Limb (tissue), 2 donors: ENCODE measurements around the gene RPS6KA5.
"Not testable (repeated sequence)": the region's sequence is repeated elsewhere in the genome, so short reads cannot be mapped to it uniquely, and the experiment has no call there.

ENCODE experiments used
- DNase-seq, 2 donors: peaks; one replicate each; pipeline ENCODE4 v3.0.0-alpha.2; 2016; ENCODE audit errors: extremely low spot score in 2 of 2

The RPS6KA5 gene

DNA sequence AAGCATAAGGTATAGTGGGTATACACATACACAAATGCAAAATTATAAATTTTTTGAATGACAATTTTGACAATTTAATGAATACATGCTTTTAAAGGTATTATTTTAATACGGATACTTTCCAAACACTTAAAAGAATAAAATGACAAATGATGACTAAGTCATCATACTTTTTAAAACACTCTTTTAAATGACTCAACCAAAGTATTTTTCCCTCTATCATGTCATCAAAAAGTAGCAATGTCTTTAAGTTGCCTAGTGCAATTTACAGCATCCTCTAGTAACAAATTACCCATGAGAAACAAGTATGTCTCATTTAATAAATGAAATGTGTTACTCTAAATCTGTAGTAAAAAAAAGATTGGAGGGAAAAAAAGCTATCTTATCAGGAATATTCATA, 73.3 kb downstream of the RPS6KA5 start:
- DNase-seq: no peak

- no peak for DNase-seq
Measured at GRCh38 chr14:90986510-90986909, 73.9 kb downstream of the RPS6KA5 start.

DNA sequence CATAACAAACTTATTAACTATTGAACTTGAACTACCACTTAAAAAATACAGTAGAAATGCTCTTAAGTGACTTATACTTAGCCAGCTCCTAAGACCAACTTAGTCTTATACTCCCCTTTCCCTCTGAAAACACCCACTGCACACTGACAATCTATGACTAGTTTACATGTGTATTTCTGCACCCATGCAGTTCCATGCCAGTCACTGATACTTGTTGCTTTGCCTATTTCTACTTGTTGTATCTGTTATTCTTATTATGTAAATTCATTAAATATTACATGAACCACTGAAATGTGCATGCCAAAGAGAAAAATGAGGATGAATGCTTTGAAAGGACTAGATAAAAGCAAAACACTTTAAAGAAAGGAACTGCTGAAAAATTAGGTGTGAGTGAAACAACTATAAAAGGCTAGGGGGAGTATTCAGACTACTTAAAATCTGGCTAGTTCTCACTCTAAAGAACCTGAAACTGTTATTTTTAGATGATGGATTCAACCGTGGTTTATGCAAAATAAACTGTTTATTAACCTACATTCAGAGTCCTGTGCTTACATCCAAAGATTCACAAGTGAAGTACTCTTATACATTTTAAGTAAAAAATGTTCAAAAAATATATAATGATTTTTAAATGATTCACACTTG, 74.7 kb downstream of the RPS6KA5 start:
- DNase-seq: no peak

DNA sequence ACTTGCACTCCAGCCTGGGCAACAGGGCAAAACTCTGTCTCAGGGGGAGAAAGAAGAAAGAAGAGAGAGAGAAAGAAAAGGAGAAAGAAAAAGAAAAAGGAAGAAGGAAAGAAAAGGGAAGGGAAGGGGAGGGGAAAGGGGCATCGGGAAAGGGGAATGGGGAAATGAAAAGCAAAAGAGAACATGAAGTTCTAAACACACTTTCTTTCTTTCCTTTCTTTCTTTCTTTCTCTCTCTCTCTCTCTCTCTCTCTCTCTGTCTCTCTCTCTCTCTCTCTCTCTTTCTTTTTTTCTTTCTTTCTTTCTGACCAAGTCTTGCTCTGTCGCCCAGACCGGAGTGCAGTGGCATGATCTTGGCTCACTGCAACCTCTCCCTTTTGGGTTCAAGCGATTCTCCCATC, 76.9 kb downstream of the RPS6KA5 start:
- DNase-seq: no peak

DNA sequence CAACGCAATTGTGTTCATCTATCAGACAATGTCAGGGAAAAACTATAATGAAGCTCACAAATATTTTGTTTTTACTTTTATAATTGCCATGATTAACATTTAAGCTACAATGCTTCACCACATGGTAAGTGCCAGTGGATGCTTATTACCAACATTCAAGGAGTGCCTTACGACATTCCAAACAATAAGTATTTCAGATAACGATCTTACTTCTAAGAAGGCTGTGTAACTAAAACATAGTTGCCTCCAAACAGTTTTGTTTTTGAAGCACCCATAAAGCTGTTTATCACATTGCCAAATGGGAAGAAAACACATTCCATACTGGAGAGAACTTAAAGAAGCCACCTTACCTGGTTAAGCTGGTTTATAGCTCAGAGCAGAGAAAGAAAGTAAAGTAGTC, 78.8 kb downstream of the RPS6KA5 start:
- DNase-seq: no peak

- not testable (repeated sequence) for DNase-seq
Measured at GRCh38 chr14:90980636-90981035, 79.8 kb downstream of the RPS6KA5 start.

- peak in 1 of 2 donors; percentile 33 for DNase-seq
Measured at GRCh38 chr14:90979515-90979914, 80.9 kb downstream of the RPS6KA5 start.

- no peak for DNase-seq
Measured at GRCh38 chr14:90976101-90976500, 84.3 kb downstream of the RPS6KA5 start.

- DNase-seq: no peak
Measured at GRCh38 chr14:90971687-90972086, 88.8 kb downstream of the RPS6KA5 start.

DNA sequence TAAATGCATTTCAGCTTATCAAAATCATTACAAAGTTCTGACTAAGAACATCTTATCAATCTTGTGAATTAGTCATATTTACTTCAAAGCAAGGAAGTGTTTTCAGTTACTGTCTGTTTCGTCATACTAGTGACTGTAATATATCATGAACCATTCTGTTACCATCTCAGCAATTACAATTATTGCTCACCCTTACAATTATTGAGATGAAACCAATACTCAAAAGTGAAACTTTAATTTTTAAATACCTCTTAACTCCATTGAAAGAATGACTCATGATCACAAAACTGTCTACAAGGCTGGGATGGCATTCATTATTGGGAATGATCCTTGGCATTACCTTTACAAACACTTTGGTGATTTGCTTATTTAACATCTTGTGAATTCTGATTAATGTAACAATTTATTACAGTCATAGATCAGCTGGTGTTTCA, 90.3 kb downstream of the RPS6KA5 start:
- no peak for DNase-seq

DNA sequence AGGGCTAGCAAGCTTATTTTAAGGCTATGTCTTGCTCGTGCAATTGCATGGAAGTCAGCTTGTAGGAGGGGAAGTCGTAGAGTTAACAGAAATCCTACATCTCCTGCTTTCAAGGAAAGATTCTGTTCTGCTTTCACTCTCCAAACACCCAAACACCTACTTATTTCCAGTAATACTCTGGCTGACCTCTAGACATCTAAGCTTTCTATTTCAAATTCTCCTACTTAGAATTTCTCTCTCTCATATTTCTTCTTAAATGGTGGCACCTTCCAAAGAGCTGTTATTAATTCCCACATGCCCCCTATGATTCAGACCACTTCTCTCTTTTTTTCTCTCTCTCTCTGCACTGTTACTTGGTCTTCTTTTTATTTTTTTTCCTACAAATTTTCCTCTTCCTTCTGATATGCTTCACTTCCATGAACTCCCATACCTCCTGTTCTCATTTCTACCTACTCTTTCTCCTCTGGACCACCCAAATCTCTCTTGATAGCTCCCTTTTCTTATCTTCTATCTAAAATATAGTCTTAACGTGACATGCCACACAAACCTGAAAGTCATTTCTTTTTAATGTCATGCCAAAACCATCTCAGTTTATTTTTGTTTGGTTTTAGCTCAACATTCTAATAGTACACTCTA, 90.8 kb downstream of the RPS6KA5 start:
- peak in 1 of 2 donors; percentile 59 for DNase-seq

DNA sequence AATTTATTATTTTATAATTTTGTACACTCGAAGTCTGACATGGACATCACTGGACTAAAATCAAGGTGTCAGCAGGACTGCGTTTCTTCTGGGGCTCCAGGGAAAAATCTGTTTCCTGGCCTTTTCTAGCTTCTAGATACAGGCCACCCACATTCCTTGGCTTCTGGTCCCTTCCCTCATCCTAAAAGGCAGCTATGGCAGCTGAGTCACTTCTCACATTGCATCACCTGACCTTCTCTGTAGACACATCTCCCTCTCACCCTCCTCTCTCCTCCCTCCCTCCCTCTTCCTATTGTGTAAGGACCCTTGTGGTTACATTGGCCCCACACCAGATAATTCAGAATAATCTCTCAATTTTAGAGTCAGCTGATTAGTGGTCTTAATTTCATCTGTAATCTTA, 92.4 kb downstream of the RPS6KA5 start:
- DNase-seq: no peak

DNA sequence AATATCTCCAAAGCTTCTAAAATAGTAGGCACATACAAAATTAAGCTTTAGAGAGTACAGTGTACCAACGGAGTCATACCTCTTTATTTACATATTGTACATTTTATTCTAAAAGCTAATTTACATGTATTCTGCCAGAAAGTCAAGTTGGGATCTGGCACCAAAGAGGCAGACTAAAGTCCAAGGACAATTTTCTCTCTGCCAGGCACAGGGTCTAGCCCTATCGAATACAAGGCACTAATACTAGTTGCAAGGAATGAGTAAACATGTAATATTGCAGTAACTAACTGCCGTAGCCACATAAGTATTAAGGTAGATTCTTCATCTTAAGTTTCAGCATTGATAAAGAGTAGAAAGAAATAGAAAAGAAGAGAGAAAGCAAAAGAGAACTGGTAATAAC, 93.9 kb downstream of the RPS6KA5 start:
- no peak for DNase-seq

DNA sequence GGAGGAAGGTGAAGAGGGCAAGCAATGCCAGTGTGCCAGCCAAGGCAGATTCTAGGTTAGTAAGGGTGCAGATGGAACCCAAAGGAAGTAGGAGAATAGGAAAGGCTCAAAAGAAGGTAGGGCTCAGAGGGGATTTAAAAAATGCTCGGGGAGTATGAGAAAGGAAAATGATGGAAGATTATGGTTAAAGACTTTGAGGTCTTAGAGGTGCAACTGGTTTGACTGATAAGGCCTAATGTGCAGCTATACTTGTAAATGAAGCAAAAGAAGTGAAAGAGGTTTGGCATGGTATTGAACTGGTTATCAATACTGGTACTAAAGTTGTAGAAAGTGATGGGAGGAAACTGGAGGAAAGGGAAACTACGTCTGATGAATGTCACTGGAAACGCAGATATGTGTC, 94.7 kb downstream of the RPS6KA5 start:
- no peak for DNase-seq

GRCh38 chr14:90963343-90963742, 97.1 kb downstream of the RPS6KA5 start:
- no peak for DNase-seq

DNA sequence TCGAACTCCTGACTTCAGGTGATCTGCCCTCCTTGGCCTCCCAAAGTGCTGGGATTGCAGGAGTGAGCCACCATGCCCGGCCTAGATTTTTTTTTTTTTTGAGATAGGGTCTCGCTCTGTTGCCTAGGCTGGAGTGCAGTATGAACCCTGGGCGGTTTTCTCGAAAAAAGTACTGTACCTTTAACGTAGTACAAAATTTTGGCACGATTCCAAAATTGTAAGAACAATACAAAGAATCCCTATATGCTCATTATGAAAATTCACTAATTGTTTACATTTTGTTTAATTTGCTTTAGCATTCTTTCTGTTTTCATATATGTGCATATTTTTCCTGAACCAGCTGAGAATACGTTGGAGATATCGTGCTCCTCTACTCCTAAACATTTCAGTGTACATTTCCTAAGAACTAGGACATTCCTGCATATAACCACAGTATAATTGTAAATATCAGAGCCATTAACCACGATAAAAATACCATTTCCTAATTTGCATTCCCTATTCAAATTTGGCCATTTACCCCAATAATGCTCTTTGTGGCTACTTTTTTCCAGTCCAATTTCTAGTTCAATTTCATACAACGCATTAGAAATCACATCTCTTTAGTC, 97.8 kb downstream of the RPS6KA5 start:
- DNase-seq: no peak

DNA sequence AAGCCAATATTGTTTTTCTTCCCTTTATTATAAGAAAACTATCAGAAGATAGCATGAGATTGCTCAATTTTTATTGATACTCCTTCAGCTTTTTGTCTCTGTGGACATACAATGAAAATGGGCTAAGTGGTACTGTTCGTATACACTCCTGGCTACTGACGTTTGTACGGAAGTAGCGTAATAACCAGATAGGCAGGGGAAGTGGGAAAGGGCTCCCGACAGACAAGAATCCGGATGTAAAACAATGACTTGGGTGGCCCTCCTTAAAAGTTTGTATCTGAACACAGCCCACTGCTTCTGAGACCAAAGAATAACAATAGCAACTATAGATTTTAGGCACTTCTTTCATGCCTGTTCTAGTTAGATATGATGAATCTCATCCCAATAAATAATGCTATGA, 99.6 kb downstream of the RPS6KA5 start:
- DNase-seq: no peak

GRCh38 chr14:90959344-90959743, 101.1 kb downstream of the RPS6KA5 start:
- no peak for DNase-seq

GRCh38 chr14:90956273-90956672, 104.2 kb downstream of the RPS6KA5 start:
- no peak for DNase-seq

DNA sequence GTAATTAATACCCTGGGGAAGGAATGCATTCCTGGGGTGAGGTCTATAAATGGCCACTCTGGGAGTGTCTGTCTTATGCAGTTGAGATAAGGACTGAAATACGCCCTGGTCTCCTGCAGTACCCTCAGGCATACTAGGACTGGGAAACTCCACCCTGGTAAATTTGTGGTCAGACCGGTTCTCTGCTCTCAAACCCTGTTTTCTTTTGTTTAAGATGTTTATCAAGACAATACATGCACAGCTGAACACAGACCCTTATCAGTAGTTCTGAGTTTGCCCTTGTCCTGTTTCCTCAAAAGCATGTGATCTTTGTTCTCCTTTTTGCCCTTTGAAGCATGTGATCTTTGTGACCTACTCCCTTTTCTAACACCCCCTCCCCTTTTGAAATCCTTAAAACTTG, 106.8 kb downstream of the RPS6KA5 start:
- not testable (repeated sequence) for DNase-seq

GRCh38 chr14:90943367-90943766, 117.1 kb downstream of the RPS6KA5 start:
- no peak for DNase-seq

DNA sequence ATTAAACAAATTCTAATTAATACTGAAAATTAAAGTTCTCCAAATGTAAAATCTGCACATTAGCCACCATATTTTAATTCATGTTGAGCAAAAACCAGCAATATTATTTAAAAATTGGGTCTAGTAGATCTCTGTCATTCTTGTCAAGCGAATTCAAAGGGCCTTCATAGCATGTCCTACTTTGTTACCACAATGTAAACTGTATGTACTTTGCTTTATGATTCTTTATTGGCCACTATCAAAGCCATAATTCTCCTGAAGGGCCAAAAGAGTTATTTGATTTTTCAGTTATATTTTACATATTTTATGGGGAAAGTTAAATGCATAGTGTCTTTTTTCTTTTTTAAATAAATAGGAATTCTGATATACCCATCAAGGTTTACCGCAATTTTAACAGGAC, 117.9 kb downstream of the RPS6KA5 start:
- no peak for DNase-seq

DNA sequence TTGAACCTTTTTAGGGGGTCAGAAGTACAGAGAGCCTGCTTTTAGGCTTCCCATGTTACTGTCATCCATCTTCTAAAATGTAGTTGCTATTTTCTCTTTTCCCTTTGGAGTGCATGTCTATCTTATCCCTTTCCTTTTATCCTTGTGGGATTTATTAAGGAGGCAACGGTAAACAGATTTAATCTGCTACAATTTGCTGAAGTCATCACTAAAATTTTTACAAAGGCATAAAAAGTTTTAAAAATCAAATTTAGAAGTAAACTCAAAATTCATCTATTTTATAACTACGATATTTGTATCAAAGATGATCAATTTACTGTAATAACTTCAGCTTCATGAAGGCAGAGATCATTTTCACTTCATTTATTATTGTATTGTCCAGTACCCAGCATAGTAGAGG, 118.7 kb downstream of the RPS6KA5 start:
- DNase-seq: no peak
